ENCODE results near the gene KRT84. TPM values are rescaled to one million over a fixed set of nuclear protein-coding genes. Genes with fewer than 3 reads are reported as not detected.

KRT84 gene
- total RNA-seq, 2 experiments from 2014 or later: not detected

GRCh38 chr12:52433501-52434080 is 48.1 kb upstream of the KRT84 start:
- POLR2A ChIA-PET: no interaction called here
- no peak overlapping the region for H3K27ac Mint-ChIP-seq

GRCh38 chr12:52432559-52433207 is 47.2 kb upstream of the KRT84 start:
- H3K4me3 Mint-ChIP-seq: no peak overlapping the region
- no peaks in the 10 kb centered on the region for H3K9me3 Mint-ChIP-seq
- ATAC-seq (ENCODE audit: poor library complexity) (no peak), DNase-seq (no peak)
- ChIA-PET POLR2A (no interaction called here), CTCF (no interaction called here)
- intact Hi-C loops (cut with DNase I, micrococcal nuclease): no loop called here
- Histone ChIP-seq H3K27ac (ENCODE audit: low read depth in 1 of 2, low read length in 2 of 2) (no peak overlapping the region), H3K36me3 (ENCODE audit: insufficient read depth, low read length) (no peaks in the 10 kb centered on the region), H3K27me3 (ENCODE audit: control insufficient read depth in 1 of 2, insufficient read depth in 2 of 2, low read length in 2 of 2) (peaks cover 6 to 10% of the 10 kb centered on the region in 2 experiments), H3K9me3 (ENCODE audit: control insufficient read depth in 1 of 2, insufficient read depth in 1 of 2, low read length in 2 of 2) (no peaks in the 10 kb centered on the region), H3K4me3 (ENCODE audit: low read length) (no peak overlapping the region), H3K4me1 (ENCODE audit: insufficient read depth, low read length) (no peaks in the 10 kb centered on the region)
- no peak for TF ChIP-seq CTCF (IDR thresholded peaks at IDR 0.05)
- H3K27me3 Mint-ChIP-seq: peaks cover 47% of the 10 kb centered on the region
- H3K27ac Mint-ChIP-seq: no peak overlapping the region
- H3K36me3 Mint-ChIP-seq (ENCODE audit: low read depth): no peaks in the 10 kb centered on the region
- no peaks in the 10 kb centered on the region for H3K4me1 Mint-ChIP-seq (ENCODE audit: low read depth)

More at GRCh38 chr12:52433501-52434080, 48.1 kb upstream of the KRT84 start:
- Histone ChIP-seq H3K27ac (ENCODE audit: low read depth in 1 of 2, low read length in 2 of 2) (no peak overlapping the region), H3K9me3 (ENCODE audit: control insufficient read depth in 1 of 2, insufficient read depth in 1 of 2, low read length in 2 of 2) (no peaks in the 10 kb centered on the region), H3K4me3 (ENCODE audit: low read length) (no peak overlapping the region), H3K27me3 (ENCODE audit: control insufficient read depth in 1 of 2, insufficient read depth in 2 of 2, low read length in 2 of 2) (peaks cover 6 to 10% of the 10 kb centered on the region in 2 experiments), H3K4me1 (ENCODE audit: insufficient read depth, low read length) (no peaks in the 10 kb centered on the region), H3K36me3 (ENCODE audit: insufficient read depth, low read length) (no peaks in the 10 kb centered on the region)
- TF ChIP-seq CTCF (IDR thresholded peaks at IDR 0.05): no peak
- peaks cover 47% of the 10 kb centered on the region for H3K27me3 Mint-ChIP-seq
- CTCF ChIA-PET: no interaction called here
- intact Hi-C loops (cut with DNase I, micrococcal nuclease): no loop called here
- H3K9me3 Mint-ChIP-seq: no peaks in the 10 kb centered on the region
- no peaks in the 10 kb centered on the region for H3K4me1 Mint-ChIP-seq (ENCODE audit: low read depth)
- ATAC-seq (ENCODE audit: poor library complexity) (no peak), DNase-seq (no peak)
- H3K4me3 Mint-ChIP-seq: no peak overlapping the region
- H3K36me3 Mint-ChIP-seq (ENCODE audit: low read depth): no peaks in the 10 kb centered on the region

GRCh38 chr12:52428121-52428520 is 42.7 kb upstream of the KRT84 start:
- intact Hi-C loops (cut with DNase I, micrococcal nuclease): no loop called here
- Histone ChIP-seq H3K4me3 (ENCODE audit: low read length) (no peak overlapping the region), H3K4me1 (ENCODE audit: insufficient read depth, low read length) (no peaks in the 10 kb centered on the region), H3K9me3 (ENCODE audit: control insufficient read depth in 1 of 2, insufficient read depth in 1 of 2, low read length in 2 of 2) (no peaks in the 10 kb centered on the region), H3K27ac (ENCODE audit: low read depth in 1 of 2, low read length in 2 of 2) (no peak overlapping the region), H3K27me3 (ENCODE audit: control insufficient read depth in 1 of 2, insufficient read depth in 2 of 2, low read length in 2 of 2) (peaks cover 4 to 10% of the 10 kb centered on the region in 2 experiments), H3K36me3 (ENCODE audit: insufficient read depth, low read length) (no peaks in the 10 kb centered on the region)
- no peak for ATAC-seq (ENCODE audit: poor library complexity)
- no peak overlapping the region for H3K27ac Mint-ChIP-seq
- peaks cover 33% of the 10 kb centered on the region for H3K27me3 Mint-ChIP-seq
- no peak overlapping the region for H3K4me3 Mint-ChIP-seq
- ChIA-PET POLR2A (no interaction called here), CTCF (no interaction called here)
- no peaks in the 10 kb centered on the region for H3K9me3 Mint-ChIP-seq
- H3K4me1 Mint-ChIP-seq (ENCODE audit: low read depth): no peaks in the 10 kb centered on the region
- H3K36me3 Mint-ChIP-seq (ENCODE audit: low read depth): no peaks in the 10 kb centered on the region
- no peak for DNase-seq
- no peak for TF ChIP-seq CTCF (IDR thresholded peaks at IDR 0.05)
